Activated CD8-positive, alpha-beta memory T cell treated with anti-CD3 and anti-CD28 coated beads for 36 hours (primary cell): ENCODE measurements around the gene ADH1B. TPM values are rescaled to one million over a fixed set of nuclear protein-coding genes. Genes with fewer than 3 reads are reported as not detected.
"Not testable (repeated sequence)": the region's sequence is repeated elsewhere in the genome, so short reads cannot be mapped to it uniquely, and the experiment has no call there.

Experiments used
- CTCF ChIA-PET: fragments of 350-600 bp; sonication (Branson Sonifier 250); formaldehyde crosslinking; loops from one replicate; lab custom pipeline; 2021; ENCODE audit warnings: antibody characterized with exemption; lab: Charles Lee
- POLR2A ChIA-PET: fragments of 350-600 bp; sonication (Branson Sonifier 250); formaldehyde crosslinking; loops from one replicate; lab custom pipeline; 2021; ENCODE audit warnings: antibody characterized with exemption; lab: Charles Lee
- total RNA-seq, 2 experiments: library from RNA; stranded (reverse); gene quantifications; one replicate each; pipeline ENCODE4 v1.2.3, GENCODE V29; 2021

The ADH1B gene
- total RNA-seq, 2 experiments from 2014 or later = not detected

DNA sequence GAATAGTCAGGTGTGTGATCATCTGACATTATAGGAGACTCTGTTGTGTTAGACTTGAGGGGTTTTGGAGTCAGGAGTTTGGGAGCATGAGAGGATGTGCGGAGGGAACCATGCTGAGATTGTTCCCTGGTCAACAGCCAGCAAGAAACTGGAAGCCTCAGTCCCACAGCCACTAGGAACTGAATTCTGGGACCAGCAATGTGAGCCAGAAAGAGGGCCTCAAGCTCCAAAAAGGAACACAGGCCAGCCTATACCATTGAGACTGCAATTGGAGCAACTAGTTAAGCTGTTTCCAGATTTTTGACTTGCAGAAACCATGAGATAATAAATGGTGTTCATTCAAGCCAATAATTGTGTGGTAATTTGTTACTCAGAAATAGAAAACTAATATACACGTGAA lies 8.7 kb upstream of the ADH1B start:
- ChIA-PET CTCF (no interaction called here), POLR2A (interaction anchor here (0.7 kb wide), 1 partner anchor 33 kb away, joined by 7 read pairs; no protein-coding TSS in a partner anchor)

DNA sequence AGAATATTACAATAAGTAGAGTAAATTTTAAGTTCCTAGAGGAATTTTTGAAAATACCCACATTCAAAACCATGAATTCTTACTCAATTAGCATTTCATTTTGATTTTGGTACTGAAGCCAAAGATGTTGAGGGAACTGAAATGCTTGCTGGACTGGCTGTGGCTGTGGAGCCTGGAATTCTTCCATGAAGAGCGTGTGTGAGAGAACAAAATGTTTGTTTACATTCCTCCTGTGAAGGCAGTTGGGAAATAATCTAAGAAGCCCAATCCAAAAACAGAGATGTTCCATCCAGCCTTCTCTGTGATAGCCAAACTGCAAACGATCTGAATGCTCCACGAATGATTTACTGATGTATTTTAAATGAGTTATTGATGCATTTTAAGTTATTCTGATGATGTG lies 3.8 kb upstream of the ADH1B start:
- ChIA-PET POLR2A (no interaction called here), CTCF (no interaction called here)

DNA sequence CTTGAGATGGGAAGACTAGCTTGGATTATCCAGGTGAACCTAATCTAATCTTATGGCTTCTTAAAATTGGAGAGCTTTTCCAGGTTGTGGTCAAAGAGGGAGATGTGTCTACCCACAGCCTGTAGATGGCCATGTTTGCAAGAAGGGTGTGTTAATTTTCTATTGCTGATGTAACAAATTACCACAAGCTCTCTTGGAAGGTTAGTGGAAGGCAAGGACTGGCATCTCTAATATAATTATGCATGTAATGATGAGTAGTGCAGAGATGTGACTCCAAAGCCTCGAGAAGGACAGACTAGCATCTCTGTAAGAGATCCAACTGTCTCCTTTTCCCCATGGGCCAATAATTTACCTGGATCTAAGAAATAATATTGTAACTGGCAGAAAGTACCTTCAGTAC lies 3.2 kb upstream of the ADH1B start:
- CTCF ChIA-PET = no interaction called here
- POLR2A ChIA-PET = no interaction called here

DNA sequence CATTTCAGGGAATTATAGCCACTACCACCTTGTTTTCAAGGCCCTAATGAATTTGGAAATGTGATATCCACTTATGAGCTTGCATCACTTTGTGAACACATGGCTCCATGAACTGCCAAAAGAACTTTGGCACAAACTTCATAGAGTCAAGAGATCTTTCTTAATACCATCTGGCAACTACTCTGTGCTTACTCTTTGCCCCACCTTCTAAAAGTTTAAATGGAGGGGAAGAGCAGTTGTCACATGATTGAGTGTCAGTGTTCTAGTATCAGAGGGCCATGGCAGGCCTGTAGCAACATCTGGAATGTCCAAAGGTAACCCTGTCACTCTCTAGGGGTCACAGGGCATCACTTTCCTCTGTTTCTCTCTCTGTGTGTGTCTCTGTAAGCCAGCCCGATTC lies 2.6 kb upstream of the ADH1B start:
- ChIA-PET POLR2A (no interaction called here), CTCF (no interaction called here)

DNA sequence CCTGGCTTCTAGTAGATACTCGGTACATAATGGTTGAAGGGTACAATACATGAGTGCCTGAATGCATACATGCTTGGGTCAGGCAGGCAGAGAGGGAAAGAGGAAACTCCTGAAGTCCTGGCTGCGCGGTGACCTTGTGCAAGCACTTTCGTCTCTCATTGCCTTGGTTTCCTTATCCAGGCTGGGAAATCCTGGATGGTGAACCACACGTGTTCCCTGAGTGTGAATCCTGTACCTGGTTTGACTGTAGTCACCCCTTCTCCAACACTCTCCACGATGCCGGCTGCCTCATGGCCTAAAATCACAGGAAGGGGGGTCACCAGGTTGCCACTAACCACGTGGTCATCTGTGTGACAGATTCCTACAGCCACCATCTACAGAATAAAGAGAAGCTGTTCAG lies 3.4 kb downstream of the ADH1B start:
- CTCF ChIA-PET, POLR2A ChIA-PET: not testable (repeated sequence)

DNA sequence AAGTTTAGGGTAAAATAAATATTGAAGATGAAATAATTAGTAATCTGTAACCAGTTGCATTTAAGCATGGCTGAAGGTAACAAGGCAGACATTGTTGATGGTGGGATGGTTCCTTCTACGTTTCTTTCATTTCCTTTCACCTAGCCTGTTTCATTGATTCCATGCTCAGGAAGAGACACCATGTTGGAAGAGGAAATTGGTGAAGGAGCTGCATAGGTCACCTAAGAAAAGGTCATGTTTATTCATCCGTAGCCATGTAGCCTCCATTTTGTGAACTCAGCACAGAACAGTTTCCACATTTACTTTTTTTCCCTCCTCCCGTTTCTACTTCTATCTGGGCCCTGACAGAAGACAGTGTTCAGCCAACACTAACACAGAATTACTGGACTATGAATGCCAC lies 3.8 kb downstream of the ADH1B start:
- ChIA-PET CTCF (no interaction called here), POLR2A (no interaction called here)

DNA sequence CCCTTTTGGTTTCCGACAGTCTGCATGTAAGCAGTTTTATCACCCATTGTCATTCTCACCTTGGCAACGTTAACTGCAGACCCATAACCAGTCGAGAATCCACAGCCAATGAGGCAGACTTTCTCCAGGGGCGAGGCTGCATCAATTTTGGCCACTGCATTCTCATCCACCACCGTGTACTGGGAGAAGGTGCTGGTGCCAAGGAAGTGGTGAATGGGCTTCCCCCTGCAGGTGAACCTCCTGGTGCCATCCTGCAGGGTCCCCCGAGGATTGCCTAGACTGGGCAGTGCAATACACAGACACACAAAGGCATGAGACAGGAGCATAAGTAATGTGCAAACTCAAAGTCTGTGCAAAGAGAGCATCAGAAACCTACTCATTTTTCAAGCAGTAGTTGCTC lies 5.4 kb downstream of the ADH1B start:
- ChIA-PET POLR2A (no interaction called here), CTCF (no interaction called here)

DNA sequence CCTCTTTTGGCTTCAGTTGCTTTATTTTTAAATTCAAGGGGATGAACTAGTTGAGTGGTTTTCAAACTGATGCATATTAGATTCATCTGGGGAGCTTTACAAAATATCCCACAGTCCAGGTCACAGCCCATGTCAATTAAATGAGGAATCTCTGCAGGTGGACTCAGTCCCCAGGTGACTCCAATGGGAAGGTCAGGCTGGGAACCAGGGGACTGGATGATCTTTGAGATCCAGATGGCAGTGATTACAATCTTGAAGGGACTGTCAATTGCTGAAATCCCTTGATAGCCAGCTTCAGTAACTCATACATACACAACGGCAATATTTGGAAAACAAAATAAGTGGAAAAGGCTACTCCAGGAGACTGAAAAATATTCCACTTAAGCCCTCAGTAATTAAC lies 7.0 kb downstream of the ADH1B start:
- CTCF ChIA-PET = no interaction called here

DNA sequence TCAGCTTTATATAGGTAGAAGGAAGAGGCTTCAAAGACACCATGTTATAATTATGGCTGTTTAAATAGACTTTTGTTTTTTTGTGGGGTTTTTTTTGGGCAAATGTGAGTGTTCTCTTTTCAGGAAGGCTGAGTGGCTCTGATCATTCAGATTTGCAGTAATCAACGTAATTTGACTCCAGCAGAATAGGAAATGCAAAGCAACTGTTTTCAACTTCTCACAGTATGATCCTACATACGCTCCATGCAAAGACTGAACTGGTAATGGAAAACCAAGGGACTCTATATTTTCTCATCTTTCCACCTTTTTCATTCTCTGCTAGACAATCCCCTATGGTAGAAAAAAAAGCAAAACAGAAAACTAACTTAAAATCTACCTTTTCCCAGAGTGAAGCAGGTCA lies 10.8 kb downstream of the ADH1B start:
- CTCF ChIA-PET = no interaction called here
- POLR2A ChIA-PET = no interaction called here

More for the DNA sequence above, 7.0 kb downstream of the ADH1B start:
- POLR2A ChIA-PET = no interaction called here

DNA sequence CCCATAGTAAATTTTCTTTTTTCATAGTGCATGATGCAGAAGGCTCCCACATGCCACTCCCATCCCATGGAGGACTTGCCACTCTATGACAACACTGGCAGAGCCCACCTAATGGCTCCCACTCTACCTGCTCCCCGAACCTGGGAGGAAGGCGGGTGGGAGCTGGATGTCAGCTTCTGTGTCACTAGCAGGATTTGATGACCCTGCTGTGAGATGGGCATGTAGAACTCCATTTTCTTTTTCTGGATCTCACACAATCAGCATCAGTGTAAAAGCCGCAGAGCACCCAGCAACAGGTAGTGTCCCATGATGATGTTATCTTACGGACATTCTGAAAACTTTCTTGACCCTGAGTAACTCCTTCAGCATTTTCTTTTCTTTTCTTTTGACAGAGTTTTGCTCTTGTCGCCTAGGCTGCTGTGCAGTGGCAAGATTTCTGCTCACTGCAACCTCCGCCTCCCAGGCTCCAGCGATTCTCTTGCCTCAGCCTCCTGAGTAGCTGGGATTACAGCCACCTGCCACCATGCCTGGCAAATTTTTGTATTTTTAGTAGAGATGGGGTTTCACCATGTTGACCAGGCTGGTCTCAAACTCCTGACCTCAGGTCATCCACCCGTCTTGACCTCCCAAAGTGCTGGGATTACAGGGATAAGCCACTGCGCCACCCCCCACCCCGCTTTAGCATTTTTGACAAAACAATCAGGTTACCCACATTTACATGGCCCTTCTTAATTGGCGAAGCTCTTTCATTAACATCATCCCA lies 15.4 kb downstream of the ADH1B start:
- POLR2A ChIA-PET = no interaction called here

DNA sequence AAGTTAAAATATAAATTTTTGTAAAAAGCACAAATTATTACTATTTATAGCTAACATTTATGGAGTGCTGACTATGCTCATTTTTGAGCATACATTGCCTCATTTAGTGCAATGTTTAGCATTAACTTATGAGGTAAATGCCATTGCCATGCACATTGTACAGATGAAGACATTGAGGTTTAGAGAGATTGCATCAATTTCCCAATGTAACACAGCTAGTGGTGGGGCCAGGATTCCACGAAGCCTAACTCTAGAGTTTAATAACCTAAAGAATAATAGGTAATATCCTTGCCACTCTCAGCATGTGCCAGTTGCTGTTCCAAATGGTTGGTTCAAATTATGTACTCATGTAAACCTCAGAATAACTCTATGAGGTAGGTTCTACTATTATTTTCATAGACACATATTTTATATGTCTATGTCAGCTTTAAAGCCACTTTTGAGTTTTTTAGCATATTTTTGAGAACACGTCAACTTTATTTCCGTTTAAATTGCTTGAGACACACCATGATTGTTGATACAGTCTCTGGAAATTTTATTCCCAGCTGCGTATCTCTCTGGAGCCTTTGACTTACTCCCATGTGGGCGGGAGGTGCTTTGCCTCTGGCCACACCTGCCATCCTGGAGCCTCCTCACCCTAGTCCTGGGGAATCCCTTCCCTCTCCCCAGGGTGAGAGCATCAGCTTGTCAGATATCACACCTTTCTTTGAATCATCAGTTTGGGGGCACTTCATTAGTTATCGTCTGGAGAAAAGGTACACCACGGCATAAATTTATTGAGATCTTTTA lies 19.6 kb downstream of the ADH1B start:
- CTCF ChIA-PET = no interaction called here
- POLR2A ChIA-PET = no interaction called here

More for the DNA sequence above, 15.4 kb downstream of the ADH1B start:
- CTCF ChIA-PET = no interaction called here

DNA sequence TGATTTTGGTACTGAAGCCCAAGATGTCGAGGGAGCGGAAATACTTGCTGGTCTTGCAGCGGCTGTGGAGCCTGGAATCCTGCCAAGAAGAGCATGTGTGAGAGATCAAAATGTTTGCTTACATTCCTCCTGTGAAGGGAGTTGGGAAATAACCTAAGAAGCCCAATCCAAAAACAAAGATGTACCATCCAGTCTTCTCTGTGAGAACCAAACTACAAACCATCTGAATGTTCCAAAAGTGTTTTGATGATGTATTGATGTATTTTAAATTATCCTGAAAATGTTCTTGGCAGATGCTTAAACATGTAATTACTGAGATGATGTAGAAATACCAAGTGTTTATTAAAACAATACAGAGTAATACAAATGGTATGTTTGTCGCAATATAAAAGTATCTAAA lies 20.3 kb downstream of the ADH1B start:
- ChIA-PET CTCF (no interaction called here), POLR2A (no interaction called here)

DNA sequence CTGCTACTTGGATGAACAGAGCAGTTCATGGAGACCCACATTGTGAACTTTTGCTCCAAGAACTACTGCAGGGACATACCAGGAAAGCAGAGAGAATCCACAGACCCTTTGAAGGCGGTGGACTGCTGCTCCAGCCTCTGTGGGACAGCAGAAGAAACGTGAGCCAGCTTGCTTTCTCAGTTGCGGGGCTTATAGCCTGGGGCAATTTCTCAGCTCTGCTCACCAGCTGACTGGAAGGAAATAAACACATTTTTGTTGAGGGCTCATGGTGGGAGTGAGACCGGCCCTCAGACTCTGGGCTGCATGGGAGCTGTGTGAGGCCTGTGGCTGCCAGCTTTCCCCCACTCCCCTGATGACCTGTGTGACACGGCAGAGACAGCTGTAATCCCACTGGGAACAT lies 27.8 kb downstream of the ADH1B start:
- CTCF ChIA-PET = no interaction called here
- POLR2A ChIA-PET = no interaction called here

DNA sequence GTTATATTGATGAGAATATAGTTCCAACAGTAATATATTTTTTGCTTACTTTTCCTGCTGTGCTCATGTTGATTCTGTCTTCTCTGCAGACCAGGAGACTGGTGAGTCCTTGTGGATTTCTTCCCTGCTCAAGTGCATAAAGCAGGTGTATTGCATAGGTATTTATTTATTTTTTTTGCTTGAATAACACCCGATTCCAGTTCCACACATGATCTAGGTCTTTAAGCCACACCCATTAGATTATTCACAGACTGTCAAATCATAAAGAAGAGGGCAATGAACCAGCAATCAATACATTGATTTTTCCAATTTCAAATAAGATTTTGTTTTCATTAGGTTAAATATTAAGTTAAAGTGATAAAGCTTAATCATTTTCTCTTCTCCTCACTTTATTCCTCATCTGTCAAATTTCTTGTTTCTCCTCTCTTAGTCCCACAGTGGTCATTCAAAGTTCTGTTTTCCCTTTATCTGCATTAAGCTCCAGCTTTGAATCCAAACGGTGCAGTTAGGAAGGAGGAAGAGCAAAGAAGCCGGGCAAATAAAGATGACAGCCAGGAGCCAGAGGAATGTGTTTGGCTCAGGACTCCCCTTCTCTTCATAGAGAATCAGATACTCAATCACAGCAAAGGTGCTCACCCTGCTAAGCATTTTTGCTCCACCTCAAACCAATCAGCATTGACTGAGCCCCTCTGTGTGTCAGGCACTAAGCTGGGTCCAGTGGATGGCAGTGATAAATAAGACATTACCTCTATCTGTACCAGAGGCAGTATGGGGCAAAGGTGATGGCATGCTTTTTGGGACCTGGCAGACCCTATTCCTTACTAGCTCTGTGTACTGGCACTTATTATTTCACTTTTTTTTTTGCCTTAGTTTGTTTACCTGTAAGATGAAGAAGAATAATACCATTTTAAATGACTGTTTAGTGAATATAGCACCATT lies 30.1 kb downstream of the ADH1B start, which contains the start of gene ADH1A:
Gene ADH1A, minus strand, starts transcription at position 138 of the 939 bp plus-strand sequence. Its CDS starts 71 bp downstream, at position 67.
- POLR2A ChIA-PET = interaction anchor here (0.6 kb wide), 1 partner anchor 353 kb away, joined by 3 read pairs; no protein-coding TSS in a partner anchor
- CTCF ChIA-PET = no interaction called here

DNA sequence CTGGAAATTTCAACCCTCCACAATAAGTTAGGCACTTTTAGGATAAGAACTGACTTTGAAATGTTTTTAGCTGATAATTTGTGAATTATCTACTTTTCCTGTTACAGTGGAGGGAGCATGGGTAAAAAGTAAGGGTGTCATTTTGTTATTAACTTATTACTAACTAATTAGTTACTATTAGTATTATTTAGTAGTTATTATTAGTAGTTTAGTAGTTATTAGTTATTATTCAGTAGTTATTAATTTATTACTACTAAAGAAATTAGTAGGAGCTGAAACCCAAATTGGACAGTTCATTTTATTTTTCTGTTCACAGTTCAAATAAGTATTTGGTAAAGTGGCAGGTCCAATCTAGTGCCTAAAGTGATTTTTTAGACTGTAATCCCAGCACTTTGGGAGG lies 35.8 kb downstream of the ADH1B start:
- ChIA-PET CTCF (interaction anchor here (0.6 kb wide), 1 partner anchor 313 kb away, joined by 5 read pairs; no protein-coding TSS in a partner anchor), POLR2A (no interaction called here)

DNA sequence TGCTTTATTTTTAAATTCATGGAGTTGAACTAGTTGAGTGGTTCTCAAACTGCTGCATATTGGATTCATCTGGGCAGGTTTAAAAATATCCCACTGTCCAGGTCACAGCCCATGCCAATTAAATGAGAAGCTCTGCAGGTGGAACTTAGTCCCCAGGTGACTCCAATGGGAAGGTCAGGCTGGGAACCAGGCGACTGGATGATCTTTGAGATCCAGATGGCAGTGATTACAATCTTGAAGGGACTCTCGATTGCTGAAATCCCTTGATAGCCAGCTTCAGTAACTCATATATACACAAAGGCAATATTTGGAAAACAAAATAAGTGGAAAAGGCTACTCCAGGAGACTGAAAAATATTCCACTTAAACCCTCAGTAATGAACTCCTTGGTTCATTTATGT lies 38.5 kb downstream of the ADH1B start:
- POLR2A ChIA-PET = no interaction called here
- CTCF ChIA-PET = no interaction called here

DNA sequence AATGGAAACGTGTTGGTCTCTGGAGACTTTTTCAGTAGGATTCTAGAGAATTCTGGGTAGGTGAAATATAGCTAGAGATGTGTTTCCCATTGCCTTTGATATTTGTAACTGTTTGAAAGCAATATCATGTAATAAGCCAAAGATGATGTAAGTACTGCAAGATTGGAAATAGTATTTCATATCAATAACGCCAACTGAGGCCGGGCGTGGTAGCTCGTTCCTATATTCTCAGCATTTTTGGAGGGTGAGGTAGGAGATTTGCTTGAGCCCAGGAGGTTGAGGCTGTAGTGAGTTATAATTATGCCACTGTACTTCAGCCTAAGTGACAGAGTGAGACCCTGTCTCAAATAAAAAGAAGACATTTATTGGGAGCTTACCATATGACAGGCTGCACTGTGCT lies 39.9 kb downstream of the ADH1B start:
- ChIA-PET POLR2A (no interaction called here), CTCF (no interaction called here)

DNA sequence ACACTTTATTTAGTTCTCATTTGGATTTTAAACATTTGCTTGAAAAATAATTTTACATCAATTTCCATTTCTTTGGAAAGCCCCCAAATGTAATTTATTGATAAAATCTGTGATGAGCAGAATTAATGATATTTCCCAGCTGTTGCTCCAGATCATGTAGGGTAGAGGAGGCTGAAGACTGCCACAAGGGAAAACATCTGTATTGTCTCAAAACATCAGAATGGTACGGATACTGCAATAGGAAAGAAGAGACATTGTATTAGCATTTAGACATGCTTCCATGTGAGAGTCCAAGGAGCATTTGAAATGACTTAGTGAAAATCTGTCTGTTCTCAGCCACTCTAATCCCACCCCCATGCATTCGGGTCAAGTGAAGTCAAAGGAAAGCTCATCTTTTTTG lies 44.8 kb downstream of the ADH1B start:
- ChIA-PET CTCF (no interaction called here), POLR2A (no interaction called here)

DNA sequence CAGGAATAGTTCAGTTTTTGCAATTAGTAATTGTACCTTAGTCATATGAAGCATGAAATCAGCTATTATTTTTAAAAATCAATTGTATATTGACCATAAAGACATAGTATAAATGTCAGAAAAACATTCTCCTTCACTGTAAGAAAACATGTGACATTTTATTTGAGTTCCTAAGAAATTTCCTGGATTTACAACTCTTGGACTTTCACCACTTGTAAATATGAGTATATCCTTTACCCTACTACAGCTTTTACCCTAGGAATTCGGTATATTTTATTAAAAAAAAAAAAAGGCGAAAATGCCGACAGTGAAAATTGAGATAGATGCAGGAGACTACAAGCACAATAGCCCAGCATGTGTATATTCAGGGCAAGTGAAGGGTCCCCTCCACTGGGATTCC lies 45.3 kb downstream of the ADH1B start:
- CTCF ChIA-PET = no interaction called here
- POLR2A ChIA-PET = no interaction called here

DNA sequence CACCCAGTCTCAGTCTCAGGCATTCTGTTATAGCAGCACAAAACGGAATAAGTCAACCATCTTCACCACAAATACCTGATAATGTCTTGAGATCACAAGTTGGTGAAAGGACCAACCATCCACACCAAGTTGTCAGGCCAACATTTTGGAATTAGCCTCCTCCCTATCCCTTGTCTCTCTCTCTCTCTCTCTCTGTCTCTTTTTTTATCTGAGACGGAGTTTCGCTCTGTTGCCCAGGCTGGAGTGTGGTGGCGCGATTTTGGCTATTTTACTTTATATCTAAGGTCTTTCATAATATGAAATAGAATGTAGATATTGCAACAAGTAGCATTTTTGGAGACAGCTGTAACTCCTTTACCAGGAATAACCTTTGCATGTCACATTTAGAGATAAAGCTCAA lies 46.2 kb downstream of the ADH1B start:
- ChIA-PET POLR2A (no interaction called here), CTCF (no interaction called here)
